PC-3 (cell line): ENCODE results near the gene PTPRN2. TPM values are rescaled to one million over a fixed set of nuclear protein-coding genes. Genes with fewer than 3 reads are reported as not detected.
A peak's percentile ranks its signal among the peaks of the same experiment; 100 is the strongest.

Experiments used
- ATAC-seq: fragments of 200-7000 bp; cut with Tn5 transposase; 2 replicates; pipeline ENCODE4 v1.9.1; 2020; ENCODE audit warnings: mild to moderate bottlenecking, moderate library complexity
- BruUV-seq: library from RNA; stranded (reverse); fragments of 400-500 nt; replicated peaks from 2 replicates; lab custom pipeline; 2021; lab: Mats Ljungman, UMichigan
- CTCF ChIA-PET: fragments of 300-600 bp; sonication (Branson Sonifier 250); formaldehyde crosslinking; loops from one replicate; lab custom pipeline; 2022; ENCODE audit warnings: antibody characterized with exemption; lab: Charles Lee
- POLR2A ChIA-PET: fragments of 300-600 bp; sonication (Branson Sonifier 250); formaldehyde crosslinking; loops from one replicate; lab custom pipeline; 2022; ENCODE audit warnings: antibody characterized with exemption; ENCODE audit not compliant: unreplicated experiment; lab: Charles Lee
- DNase-seq: peaks from one replicate; pipeline ENCODE4 v3.0.0-alpha.2; 2015
- H2AFZ ChIP-seq: fragments of 300-600 bp; sonication (generic); 2 replicates; pipeline ENCODE4 v1.6.0; 2016; ENCODE audit warnings: antibody characterized with exemption, low read length
- H3F3A ChIP-seq: fragments of 300-600 bp; sonication (generic); one replicate; pipeline ENCODE4 v1.6.0; 2017; ENCODE audit warnings: antibody characterized with exemption, low read length, control low read depth, mild to moderate bottlenecking; ENCODE audit not compliant: unreplicated experiment
- H3K27ac ChIP-seq: fragments of 300-600 bp; sonication (generic); 2 replicates; pipeline ENCODE4 v1.5.1; 2016; ENCODE audit warnings: mild to moderate bottlenecking, low read length
- H3K27me3 ChIP-seq: fragments of 300-600 bp; sonication (generic); 2 replicates; pipeline ENCODE4 v1.6.1; 2016; ENCODE audit warnings: low read length, mixed read lengths
- H3K36me3 ChIP-seq: fragments of 300-600 bp; sonication (generic); 2 replicates; pipeline ENCODE4 v1.6.1; 2016; ENCODE audit warnings: low read depth, mixed run types, low read length, mixed read lengths
- H3K4me1 ChIP-seq: fragments of 300-600 bp; sonication (generic); 2 replicates; pipeline ENCODE4 v1.5.1; 2016; ENCODE audit warnings: low read length; ENCODE audit not compliant: insufficient read depth
- H3K4me2 ChIP-seq: fragments of 300-600 bp; sonication (generic); 2 replicates; pipeline ENCODE4 v1.6.0; 2016; ENCODE audit warnings: low read length
- H3K4me3 ChIP-seq: fragments of 300-600 bp; sonication (generic); 2 replicates; pipeline ENCODE4 v1.5.1; 2016; ENCODE audit warnings: mild to moderate bottlenecking, low read length, mixed read lengths
- H3K79me2 ChIP-seq: fragments of 300-600 bp; sonication (generic); 2 replicates; pipeline ENCODE4 v1.6.1; 2017; ENCODE audit warnings: low read length, mixed read lengths
- H3K9ac ChIP-seq: fragments of 300-600 bp; sonication (generic); 2 replicates; pipeline ENCODE4 v1.6.0; 2016; ENCODE audit warnings: mild to moderate bottlenecking, low read length
- H3K9me2 ChIP-seq: fragments of 300-600 bp; sonication (generic); replicated peaks from 2 replicates; pipeline ENCODE4 v1.6.1; 2016; ENCODE audit warnings: mixed run types, low read length, mixed read lengths
- H3K9me3 ChIP-seq: fragments of 300-600 bp; sonication (generic); 2 replicates; pipeline ENCODE4 v1.6.1; 2016; ENCODE audit warnings: low read length, mixed read lengths
- H4K20me1 ChIP-seq: fragments of 300-600 bp; sonication (generic); 2 replicates; pipeline ENCODE4 v1.6.1; 2016; ENCODE audit warnings: low read length, mixed read lengths
- EZH2 ChIP-seq: fragments of 300-600 bp; sonication (generic); IDR thresholded peaks from one replicate; pipeline ENCODE4 v1.6.1; 2017; ENCODE audit warnings: antibody characterized with exemption, mild to moderate bottlenecking, low read length; ENCODE audit not compliant: unreplicated experiment
- EZH2phosphoT487 ChIP-seq: fragments of 300-600 bp; sonication (generic); IDR thresholded peaks from 2 replicates; pipeline ENCODE4 v1.6.1; 2018; ENCODE audit warnings: mild to moderate bottlenecking, antibody characterized with exemption, low read length, borderline replicate concordance
- intact Hi-C: fragments of 100-400 bp; cut with micrococcal nuclease; formaldehyde crosslinking; loops from 2 replicates; pipeline ENCODE4 v1.9.0; 2023
- total RNA-seq: library from RNA; depleted of rRNA; stranded (reverse); fragments of >200 nt; gene quantifications from 2 replicates; pipeline ENCODE4 v1.2.3, GENCODE V29; 2014
- TF ChIP-seq, protein P1 (sequence below): fragments of 300-600 bp; sonication (generic); conservative IDR thresholded peaks from 2 replicates; pipeline ENCODE4 v1.5.1; 2017; ENCODE audit warnings: antibody characterized with exemption, low read depth, mild to moderate bottlenecking, low read length

PTPRN2 gene
- total RNA-seq, 1 experiment from 2014 or later: 3.2 TPM

DNA sequence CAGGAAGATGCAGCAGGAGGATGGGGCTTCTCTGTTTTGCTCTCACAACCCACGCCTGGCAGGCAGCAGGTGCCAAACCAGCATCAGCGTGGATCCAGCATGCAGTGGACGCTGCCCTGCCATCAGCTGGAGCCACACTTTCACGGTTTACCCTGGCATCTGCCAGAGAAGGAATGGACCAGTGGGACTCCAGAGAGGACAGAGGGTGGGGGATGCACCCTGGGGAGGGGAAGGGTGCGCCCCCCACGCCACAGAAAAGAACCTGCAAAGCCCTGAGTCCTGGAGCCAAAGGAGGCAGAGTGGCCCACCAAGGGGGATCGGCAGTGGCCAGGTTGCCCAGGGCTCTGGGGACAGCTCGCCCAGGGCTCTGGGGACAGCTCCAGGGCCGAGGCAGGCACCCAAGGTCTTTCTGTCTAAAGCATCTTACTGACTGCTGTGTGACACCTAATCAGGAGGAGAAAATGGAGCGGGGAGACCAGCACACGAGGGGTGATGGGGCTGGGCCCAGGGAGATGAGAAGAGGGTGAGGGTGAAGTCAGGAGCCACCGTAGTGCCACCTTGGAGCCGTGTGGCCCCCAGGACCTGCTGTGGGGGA lies 1025.7 kb downstream of the PTPRN2 start:
- Histone ChIP-seq H3K79me2 (no peaks in the 10 kb centered on the region), H3K4me3 (no peak overlapping the region), H3K9ac (no peak overlapping the region), H3K4me1 (peaks cover 38% of the 10 kb centered on the region), H3F3A (peaks cover 6% of the 10 kb centered on the region), H3K4me2 (no peak overlapping the region), H3K36me3 (no peaks in the 10 kb centered on the region), H2AFZ (no peak overlapping the region), H4K20me1 (no peaks in the 10 kb centered on the region), H3K27me3 (no peaks in the 10 kb centered on the region), H3K27ac (0 out of 2 replicates have a peak overlapping the region, but pooled peaks have one; percentile 0), H3K9me2 (no peaks in the 10 kb centered on the region), H3K9me3 (no peaks in the 10 kb centered on the region)
- POLR2A ChIA-PET: no interaction called here
- DNase-seq: no peak
- CTCF ChIA-PET: no interaction called here
- TF ChIP-seq, protein P1, sequence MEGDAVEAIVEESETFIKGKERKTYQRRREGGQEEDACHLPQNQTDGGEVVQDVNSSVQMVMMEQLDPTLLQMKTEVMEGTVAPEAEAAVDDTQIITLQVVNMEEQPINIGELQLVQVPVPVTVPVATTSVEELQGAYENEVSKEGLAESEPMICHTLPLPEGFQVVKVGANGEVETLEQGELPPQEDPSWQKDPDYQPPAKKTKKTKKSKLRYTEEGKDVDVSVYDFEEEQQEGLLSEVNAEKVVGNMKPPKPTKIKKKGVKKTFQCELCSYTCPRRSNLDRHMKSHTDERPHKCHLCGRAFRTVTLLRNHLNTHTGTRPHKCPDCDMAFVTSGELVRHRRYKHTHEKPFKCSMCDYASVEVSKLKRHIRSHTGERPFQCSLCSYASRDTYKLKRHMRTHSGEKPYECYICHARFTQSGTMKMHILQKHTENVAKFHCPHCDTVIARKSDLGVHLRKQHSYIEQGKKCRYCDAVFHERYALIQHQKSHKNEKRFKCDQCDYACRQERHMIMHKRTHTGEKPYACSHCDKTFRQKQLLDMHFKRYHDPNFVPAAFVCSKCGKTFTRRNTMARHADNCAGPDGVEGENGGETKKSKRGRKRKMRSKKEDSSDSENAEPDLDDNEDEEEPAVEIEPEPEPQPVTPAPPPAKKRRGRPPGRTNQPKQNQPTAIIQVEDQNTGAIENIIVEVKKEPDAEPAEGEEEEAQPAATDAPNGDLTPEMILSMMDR: no peak
- no peak for TF ChIP-seq EZH2phosphoT487
- no peak for TF ChIP-seq EZH2
- no TSS peak for BruUV-seq
- intact Hi-C loops: no loop called here
- ATAC-seq: no peak

DNA sequence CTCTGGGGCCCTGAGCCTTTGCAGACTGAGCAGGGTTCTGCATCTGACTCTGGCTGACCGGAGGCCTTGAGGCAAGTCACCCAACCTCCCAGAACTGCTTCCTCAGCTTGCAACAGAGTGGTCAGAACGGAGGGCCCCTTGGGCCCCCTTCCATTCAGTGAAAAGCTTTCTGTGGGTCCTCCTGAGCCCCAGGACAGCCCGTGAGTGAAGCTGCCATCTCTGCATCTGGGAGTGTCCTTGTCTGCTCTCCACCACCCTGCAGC lies 1026.2 kb downstream of the PTPRN2 start:
- ATAC-seq (no peak), DNase-seq (no peak)
- no peak overlapping the region for H3K4me2 ChIP-seq
- H3F3A ChIP-seq: peaks cover 6% of the 10 kb centered on the region
- no peak overlapping the region for H3K27ac ChIP-seq
- intact Hi-C loops: no loop called here
- no peaks in the 10 kb centered on the region for H3K9me3 ChIP-seq
- peaks cover 38% of the 10 kb centered on the region for H3K4me1 ChIP-seq
- no peaks in the 10 kb centered on the region for H3K79me2 ChIP-seq
- no peak overlapping the region for H3K9ac ChIP-seq
- CTCF ChIA-PET: no interaction called here
- H4K20me1 ChIP-seq: no peaks in the 10 kb centered on the region
- POLR2A ChIA-PET: no interaction called here
- no peaks in the 10 kb centered on the region for H3K36me3 ChIP-seq
- no TSS peak for BruUV-seq
- no peak for TF ChIP-seq EZH2
- no peaks in the 10 kb centered on the region for H3K9me2 ChIP-seq
- no peak overlapping the region for H3K4me3 ChIP-seq
- H2AFZ ChIP-seq: no peak overlapping the region
- H3K27me3 ChIP-seq: no peaks in the 10 kb centered on the region

DNA sequence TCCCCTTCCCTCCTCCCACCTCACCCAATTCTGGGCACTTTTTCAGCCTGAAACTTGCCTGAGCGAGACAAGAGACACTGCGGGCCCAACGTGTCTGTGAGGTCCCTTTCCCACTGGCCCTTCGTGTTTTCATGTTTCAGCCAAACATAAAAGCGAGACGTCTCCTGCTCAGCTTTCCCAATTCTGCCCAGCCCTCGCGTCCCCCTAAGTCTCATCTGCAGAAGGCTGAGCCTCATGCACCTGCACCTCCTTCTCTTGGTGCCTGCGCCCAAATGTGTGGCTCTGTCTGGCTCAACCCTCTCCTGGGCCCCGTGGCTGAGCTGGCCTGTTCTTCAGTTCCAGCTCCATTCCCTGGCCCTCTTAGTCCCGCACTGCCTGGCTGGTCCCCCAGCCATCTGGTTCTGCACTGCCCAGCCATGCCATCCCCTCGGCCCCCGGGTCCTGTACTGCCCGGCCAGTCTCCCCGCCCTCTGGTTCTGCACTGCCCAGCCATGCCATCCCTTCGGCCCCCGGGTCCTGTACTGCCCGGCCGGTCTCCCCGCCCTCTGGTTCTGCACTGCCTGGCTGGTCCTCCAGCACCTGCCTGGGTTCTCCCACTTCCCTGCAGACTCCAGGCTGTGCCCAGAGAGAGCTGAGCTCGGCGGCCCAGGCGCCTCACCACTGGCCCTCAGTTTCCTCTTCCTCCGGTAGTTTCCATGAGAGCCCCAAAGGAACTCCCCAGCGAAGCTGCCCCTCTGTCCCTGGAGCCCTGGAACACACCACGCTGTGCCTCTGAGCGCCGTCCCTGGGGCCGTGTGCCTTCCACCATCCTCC lies 1026.7 kb downstream of the PTPRN2 start:
- DNase-seq: no peak
- no peaks in the 10 kb centered on the region for H3K9me2 ChIP-seq
- no peaks in the 10 kb centered on the region for H3K27me3 ChIP-seq
- ATAC-seq: no peak
- H3F3A ChIP-seq: peaks cover 10% of the 10 kb centered on the region
- no peaks in the 10 kb centered on the region for H3K9me3 ChIP-seq
- intact Hi-C loops: no loop called here
- no peak overlapping the region for H3K27ac ChIP-seq
- H2AFZ ChIP-seq: no peak overlapping the region
- peaks cover 38% of the 10 kb centered on the region for H3K4me1 ChIP-seq
- no peak for TF ChIP-seq EZH2phosphoT487
- TF ChIP-seq EZH2: no peak
- no peaks in the 10 kb centered on the region for H3K79me2 ChIP-seq
- no peak overlapping the region for H3K4me3 ChIP-seq
- no peak overlapping the region for H3K4me2 ChIP-seq
- BruUV-seq: no TSS peak
- H3K36me3 ChIP-seq: no peaks in the 10 kb centered on the region
- POLR2A ChIA-PET: no interaction called here
- H4K20me1 ChIP-seq: no peaks in the 10 kb centered on the region
- CTCF ChIA-PET: no interaction called here
- no peak overlapping the region for H3K9ac ChIP-seq
